ENCODE data around the gene DTNBP1. TPM values are rescaled to one million over a fixed set of nuclear protein-coding genes. Genes with fewer than 3 reads are reported as not detected.

The DTNBP1 gene
- total RNA-seq, 1 experiment from 2014 or later: 13.5 TPM

DNA sequence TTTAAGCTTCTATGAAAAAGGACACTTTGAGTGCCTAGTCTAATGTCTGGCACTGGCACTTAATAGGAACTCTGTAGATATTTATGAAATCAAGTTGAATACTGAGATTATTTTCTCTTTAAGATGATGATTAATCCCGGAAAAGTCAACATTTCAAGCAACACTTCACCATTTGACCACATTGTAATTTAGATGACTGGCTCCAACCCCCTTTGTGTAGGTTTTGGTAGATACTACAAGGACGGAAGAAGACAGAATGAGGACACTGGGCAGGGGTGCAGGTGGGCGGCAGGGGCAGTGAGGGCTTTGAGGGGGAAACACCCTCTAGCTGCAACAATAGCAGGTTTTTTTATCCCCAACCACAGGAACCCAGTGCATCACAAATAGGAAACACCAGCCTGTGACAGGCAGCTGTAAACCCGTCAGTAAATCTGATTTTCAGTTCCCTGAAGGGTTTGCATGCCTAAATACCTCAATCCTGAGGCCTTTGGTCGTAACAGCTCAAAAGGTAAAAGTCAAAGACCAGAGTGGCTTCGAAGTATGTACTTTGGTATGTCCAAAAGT is 4.6 kb downstream of the DTNBP1 start:
- CTCF ChIA-PET: interaction anchor here (0.6 to 0.9 kb wide), 2 partner anchors 33 to 172 kb away, joined by 3 to 4 read pairs; no protein-coding TSS in a partner anchor
- H3K9me3 Mint-ChIP-seq (ENCODE audit: unreplicated experiment): no peaks in the 10 kb centered on the region
- POLR2A ChIA-PET: interaction anchor here (1.1 kb wide), 1 partner anchor 33 kb away, joined by 3 read pairs; no protein-coding TSS in a partner anchor
- intact Hi-C loops (cut with micrococcal nuclease): no loop called here
- no TSS peak for BruUV-seq (replicated peaks)
- peaks cover 2% of the 10 kb centered on the region for H3K4me1 Mint-ChIP-seq (ENCODE audit: insufficient read depth, unreplicated experiment)
- DNase-seq (ENCODE audit: unreplicated experiment): no peak
- H3K27me3 Mint-ChIP-seq (ENCODE audit: insufficient read depth, unreplicated experiment): no peaks in the 10 kb centered on the region
- TF ChIP-seq, protein P1, sequence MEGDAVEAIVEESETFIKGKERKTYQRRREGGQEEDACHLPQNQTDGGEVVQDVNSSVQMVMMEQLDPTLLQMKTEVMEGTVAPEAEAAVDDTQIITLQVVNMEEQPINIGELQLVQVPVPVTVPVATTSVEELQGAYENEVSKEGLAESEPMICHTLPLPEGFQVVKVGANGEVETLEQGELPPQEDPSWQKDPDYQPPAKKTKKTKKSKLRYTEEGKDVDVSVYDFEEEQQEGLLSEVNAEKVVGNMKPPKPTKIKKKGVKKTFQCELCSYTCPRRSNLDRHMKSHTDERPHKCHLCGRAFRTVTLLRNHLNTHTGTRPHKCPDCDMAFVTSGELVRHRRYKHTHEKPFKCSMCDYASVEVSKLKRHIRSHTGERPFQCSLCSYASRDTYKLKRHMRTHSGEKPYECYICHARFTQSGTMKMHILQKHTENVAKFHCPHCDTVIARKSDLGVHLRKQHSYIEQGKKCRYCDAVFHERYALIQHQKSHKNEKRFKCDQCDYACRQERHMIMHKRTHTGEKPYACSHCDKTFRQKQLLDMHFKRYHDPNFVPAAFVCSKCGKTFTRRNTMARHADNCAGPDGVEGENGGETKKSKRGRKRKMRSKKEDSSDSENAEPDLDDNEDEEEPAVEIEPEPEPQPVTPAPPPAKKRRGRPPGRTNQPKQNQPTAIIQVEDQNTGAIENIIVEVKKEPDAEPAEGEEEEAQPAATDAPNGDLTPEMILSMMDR (IDR thresholded peaks at IDR 0.05; ENCODE audit: unreplicated experiment): no peak
- H3K4me3 Mint-ChIP-seq (ENCODE audit: unreplicated experiment): no peak overlapping the region
- peaks cover 6% of the 10 kb centered on the region for H3K36me3 Mint-ChIP-seq (ENCODE audit: insufficient read depth, unreplicated experiment)
- H3K27ac Mint-ChIP-seq (ENCODE audit: low read depth, unreplicated experiment): no peak overlapping the region

DNA sequence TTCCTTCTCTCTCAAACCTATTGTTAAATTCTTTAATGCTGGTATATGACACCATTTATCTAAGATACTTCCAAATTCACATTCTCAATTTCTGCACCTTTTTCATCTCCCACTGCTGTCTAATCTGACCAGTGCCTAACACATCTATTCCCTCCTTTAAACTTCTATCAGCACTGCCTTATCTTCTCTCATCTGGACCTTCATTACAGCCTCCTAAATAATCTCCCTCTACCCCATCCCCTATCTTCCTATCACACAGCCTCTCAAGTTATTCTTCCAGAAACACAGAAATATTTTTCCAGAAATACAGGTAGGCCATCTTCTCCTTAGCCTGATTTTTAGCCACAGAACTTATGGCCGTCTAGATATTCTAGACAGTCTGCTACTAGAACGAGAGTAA is 5.5 kb downstream of the DTNBP1 start:
- Mint-ChIP-seq H3K4me1 (ENCODE audit: insufficient read depth, unreplicated experiment) (no peaks in the 10 kb centered on the region), H3K4me3 (ENCODE audit: unreplicated experiment) (no peak overlapping the region), H3K9me3 (ENCODE audit: unreplicated experiment) (no peaks in the 10 kb centered on the region), H3K27ac (ENCODE audit: low read depth, unreplicated experiment) (no peak overlapping the region), H3K36me3 (ENCODE audit: insufficient read depth, unreplicated experiment) (peaks cover 6% of the 10 kb centered on the region), H3K27me3 (ENCODE audit: insufficient read depth, unreplicated experiment) (no peaks in the 10 kb centered on the region)
- ChIA-PET POLR2A (no interaction called here), CTCF (no interaction called here)
- no peak for DNase-seq (ENCODE audit: unreplicated experiment)
- BruUV-seq (replicated peaks): no TSS peak
- TF ChIP-seq, protein P1 (IDR thresholded peaks at IDR 0.05; ENCODE audit: unreplicated experiment): no peak
- intact Hi-C loops (cut with micrococcal nuclease): no loop called here

DNA sequence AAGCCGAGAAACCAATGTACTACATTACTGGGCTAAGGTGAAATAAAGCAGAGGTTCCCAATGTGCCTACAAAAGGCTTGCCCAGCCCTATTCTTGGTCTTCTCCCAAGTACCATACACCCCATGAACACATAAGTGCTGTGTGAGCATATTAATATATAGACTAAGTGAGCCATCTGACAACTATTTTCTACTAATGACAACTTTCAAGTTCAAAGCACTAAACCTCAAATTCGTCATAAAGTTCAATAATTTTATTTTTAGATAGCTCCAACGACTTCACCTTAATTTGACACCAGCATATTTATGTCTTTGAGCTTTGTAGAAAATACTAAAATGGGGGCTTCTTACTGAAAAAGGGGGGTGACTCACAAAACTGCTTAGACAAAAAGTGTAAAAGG is 6.7 kb downstream of the DTNBP1 start:
- Mint-ChIP-seq H3K27ac (ENCODE audit: low read depth, unreplicated experiment) (no peak overlapping the region), H3K27me3 (ENCODE audit: insufficient read depth, unreplicated experiment) (no peaks in the 10 kb centered on the region), H3K9me3 (ENCODE audit: unreplicated experiment) (no peaks in the 10 kb centered on the region), H3K4me1 (ENCODE audit: insufficient read depth, unreplicated experiment) (no peaks in the 10 kb centered on the region), H3K4me3 (ENCODE audit: unreplicated experiment) (no peak overlapping the region), H3K36me3 (ENCODE audit: insufficient read depth, unreplicated experiment) (peaks cover 6% of the 10 kb centered on the region)
- no peak for DNase-seq (ENCODE audit: unreplicated experiment)
- TF ChIP-seq, protein P1 (IDR thresholded peaks at IDR 0.05; ENCODE audit: unreplicated experiment): no peak
- no TSS peak for BruUV-seq (replicated peaks)
- POLR2A ChIA-PET: no interaction called here
- CTCF ChIA-PET: no interaction called here
- intact Hi-C loops (cut with micrococcal nuclease): no loop called here

DNA sequence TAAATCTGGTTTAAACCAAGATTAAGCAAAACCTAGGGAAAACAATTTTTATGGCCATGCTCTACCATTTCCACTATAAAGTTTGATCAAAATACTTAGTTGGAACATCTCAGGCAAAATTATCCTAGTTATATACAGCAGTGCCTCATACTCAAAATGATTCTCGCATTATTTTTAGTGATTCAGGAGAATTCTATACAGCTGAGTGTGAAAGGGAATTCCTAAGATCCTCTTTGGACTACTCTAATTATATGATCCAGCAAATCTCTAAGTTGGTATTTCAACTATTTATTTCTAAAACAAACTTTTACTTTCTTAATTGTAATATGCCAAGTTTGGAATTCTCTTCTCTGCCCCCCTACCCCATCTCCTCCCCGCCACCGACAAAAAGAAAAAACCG is 8.6 kb downstream of the DTNBP1 start:
- Mint-ChIP-seq H3K27ac (ENCODE audit: low read depth, unreplicated experiment) (no peak overlapping the region), H3K4me3 (ENCODE audit: unreplicated experiment) (no peak overlapping the region), H3K36me3 (ENCODE audit: insufficient read depth, unreplicated experiment) (peaks cover 8% of the 10 kb centered on the region), H3K27me3 (ENCODE audit: insufficient read depth, unreplicated experiment) (no peaks in the 10 kb centered on the region), H3K9me3 (ENCODE audit: unreplicated experiment) (no peaks in the 10 kb centered on the region), H3K4me1 (ENCODE audit: insufficient read depth, unreplicated experiment) (no peaks in the 10 kb centered on the region)
- TF ChIP-seq, protein P1 (IDR thresholded peaks at IDR 0.05; ENCODE audit: unreplicated experiment): no peak
- no TSS peak for BruUV-seq (replicated peaks)
- DNase-seq (ENCODE audit: unreplicated experiment): no peak
- ChIA-PET POLR2A (interaction anchor here (0.7 kb wide), 1 partner anchor 325 kb away, joined by 3 read pairs; no protein-coding TSS in a partner anchor), CTCF (interaction anchor here (0.6 kb wide), 1 partner anchor 504 kb away, joined by 3 read pairs; no protein-coding TSS in a partner anchor)
- intact Hi-C loops (cut with micrococcal nuclease): no loop called here
